ENCODE measurements around the gene NFIC.

The NFIC gene

GRCh38 chr19:3433805-3434540, 67.6 kb downstream of the NFIC start:
- H3K9me3 ChIP-seq (ENCODE audit: insufficient read depth, low read length, severe bottlenecking) = no peaks in the 10 kb centered on the region
- H4K20me1 ChIP-seq (ENCODE audit: insufficient read depth, low read length) = no peaks in the 10 kb centered on the region
- H3K9ac ChIP-seq (ENCODE audit: low read depth, low read length) = peak overlapping the region; percentile 67
- peaks cover 33% of the 10 kb centered on the region for H3K36me3 ChIP-seq (ENCODE audit: insufficient read depth, low read length)
- peak overlapping the region; percentile 76 for H2AFZ ChIP-seq (ENCODE audit: low read depth, low read length)
- ATAC-seq (ENCODE audit: insufficient read depth, low read depth) (no peak), DNase-seq (no peak)
- peak overlapping the region in 1 of 2 experiments; percentile 64; a peak in 2 of 4 replicates for H3K4me3 ChIP-seq (ENCODE audit: low read depth in 1 of 2, low read length in 2 of 2)
- H3K4me1 ChIP-seq (ENCODE audit: insufficient read depth, low read length) = peaks cover 18% of the 10 kb centered on the region
- H3K79me2 ChIP-seq (ENCODE audit: insufficient read depth, low read length) = peaks cover 22% of the 10 kb centered on the region
- no peaks in the 10 kb centered on the region for H3K27me3 ChIP-seq (ENCODE audit: insufficient read depth, low read length, poor library complexity)
- H3K27ac ChIP-seq (ENCODE audit: low read length) = peak overlapping the region; percentile 97
- no peak for TF ChIP-seq CTCF (IDR thresholded peaks at IDR 0.05; ENCODE audit: borderline replicate concordance, extremely low read depth, low read length, poor library complexity, severe bottlenecking)
- peak overlapping the region; percentile 83 for H3K4me2 ChIP-seq (ENCODE audit: insufficient read depth, low read length)

DNA sequence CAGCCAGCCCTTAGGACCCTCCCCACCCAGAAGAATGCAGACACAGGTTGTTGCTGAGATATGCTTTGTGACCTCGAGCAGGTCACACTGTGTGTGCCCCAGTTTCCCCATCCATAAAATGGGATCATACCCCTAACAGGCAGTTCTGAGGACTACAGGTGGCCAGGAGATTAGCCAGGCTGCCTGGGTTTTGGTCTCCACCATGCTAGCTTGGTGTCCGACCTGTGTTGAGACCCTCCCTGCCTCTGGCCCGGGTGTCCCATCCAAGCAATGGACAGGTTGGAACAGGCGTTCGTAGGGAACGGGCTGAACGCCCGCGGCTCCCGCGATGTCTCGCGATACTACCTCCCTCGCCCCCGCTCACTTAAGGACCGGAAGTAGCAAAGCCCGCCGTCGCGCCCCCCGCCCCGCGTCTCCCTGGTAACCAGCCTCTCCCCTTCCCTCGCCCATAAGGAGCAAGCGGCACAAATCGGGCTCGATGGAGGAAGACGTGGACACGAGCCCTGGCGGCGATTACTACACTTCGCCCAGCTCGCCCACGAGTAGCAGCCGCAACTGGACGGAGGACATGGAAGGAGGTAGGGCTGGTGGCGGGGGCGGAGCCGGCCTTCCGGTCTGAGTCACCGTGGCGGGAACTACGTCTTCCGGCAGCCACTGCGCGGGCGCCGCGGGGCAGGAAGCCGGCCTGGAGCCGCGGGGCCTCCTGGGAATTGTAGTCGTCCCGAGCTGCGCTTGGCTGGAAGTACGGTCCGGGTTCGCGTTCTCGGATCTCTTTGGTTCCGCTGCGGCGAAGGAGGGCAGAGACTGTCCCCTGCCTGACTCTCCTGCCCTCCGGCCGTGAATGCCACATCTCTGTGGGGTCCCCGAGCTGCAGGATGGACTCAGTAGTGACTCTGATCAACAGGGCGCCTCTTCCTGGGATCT, 68.5 kb downstream of the NFIC start:
- Histone ChIP-seq H3K4me1 (ENCODE audit: insufficient read depth, low read length) (peaks cover 18% of the 10 kb centered on the region), H3K79me2 (ENCODE audit: insufficient read depth, low read length) (peaks cover 24% of the 10 kb centered on the region), H3K36me3 (ENCODE audit: insufficient read depth, low read length) (peaks cover 35% of the 10 kb centered on the region), H3K4me2 (ENCODE audit: insufficient read depth, low read length) (peak overlapping the region; percentile 83), H3K27ac (ENCODE audit: low read length) (peak overlapping the region; percentile 97), H3K27me3 (ENCODE audit: insufficient read depth, low read length, poor library complexity) (no peaks in the 10 kb centered on the region), H2AFZ (ENCODE audit: low read depth, low read length) (peak overlapping the region; percentile 76), H3K4me3 (ENCODE audit: low read depth in 1 of 2, low read length in 2 of 2) (peak overlapping the region; percentile 24 to 64), H3K9me3 (ENCODE audit: insufficient read depth, low read length, severe bottlenecking) (no peaks in the 10 kb centered on the region), H3K9ac (ENCODE audit: low read depth, low read length) (peak overlapping the region; percentile 67), H4K20me1 (ENCODE audit: insufficient read depth, low read length) (no peaks in the 10 kb centered on the region)
- ATAC-seq (ENCODE audit: insufficient read depth, low read depth) = peak; percentile 93
- no peak for TF ChIP-seq EZH2 (IDR thresholded peaks at IDR 0.05; ENCODE audit: borderline replicate concordance, low read depth, low read length, severe bottlenecking)
- TF ChIP-seq CTCF (IDR thresholded peaks at IDR 0.05; ENCODE audit: borderline replicate concordance, extremely low read depth, low read length, poor library complexity, severe bottlenecking) = no peak
- peak; percentile 97 for DNase-seq

- peaks cover 47% of the 10 kb centered on the region for H3K36me3 ChIP-seq (ENCODE audit: insufficient read depth, low read length)
- H4K20me1 ChIP-seq (ENCODE audit: insufficient read depth, low read length) = peaks cover 13% of the 10 kb centered on the region
- H3K9me3 ChIP-seq (ENCODE audit: insufficient read depth, low read length, severe bottlenecking) = no peaks in the 10 kb centered on the region
- no peak overlapping the region for H3K27ac ChIP-seq (ENCODE audit: low read length)
- H3K9ac ChIP-seq (ENCODE audit: low read depth, low read length) = no peak overlapping the region
- peaks cover 10% of the 10 kb centered on the region for H3K4me1 ChIP-seq (ENCODE audit: insufficient read depth, low read length)
- TF ChIP-seq CTCF (IDR thresholded peaks at IDR 0.05; ENCODE audit: borderline replicate concordance, extremely low read depth, low read length, poor library complexity, severe bottlenecking) (peak; percentile 51), EZH2 (IDR thresholded peaks at IDR 0.05; ENCODE audit: borderline replicate concordance, low read depth, low read length, severe bottlenecking) (no peak)
- H3K4me2 ChIP-seq (ENCODE audit: insufficient read depth, low read length) = no peak overlapping the region
- H3K79me2 ChIP-seq (ENCODE audit: insufficient read depth, low read length) = peaks cover 54% of the 10 kb centered on the region
- ATAC-seq (ENCODE audit: insufficient read depth, low read depth) (no peak), DNase-seq (peak; percentile 41)
- no peaks in the 10 kb centered on the region for H3K27me3 ChIP-seq (ENCODE audit: insufficient read depth, low read length, poor library complexity)
- H3K4me3 ChIP-seq (ENCODE audit: low read depth in 1 of 2, low read length in 2 of 2) = no peak overlapping the region
- H2AFZ ChIP-seq (ENCODE audit: low read depth, low read length) = no peak overlapping the region
Observed at GRCh38 chr19:3440082-3440481, 73.7 kb downstream of the NFIC start.

All from DND-41 (cell line).